GM12892 (cell line): Measurements from ENCODE around the gene TMEM63A.

Experiments
- DNase-seq: peaks from one replicate; pipeline ENCODE4 v3.0.0; 2011; ENCODE audit not compliant: insufficient read length
- FAIRE-seq: peaks from 2 replicates; lab custom pipeline; 2011; peaks lifted over from hg19 to GRCh38; lab: Jason Lieb, UNC
- POLR2A ChIP-seq: IDR thresholded peaks from 2 replicates; pipeline ENCODE4 v1.6.1; 2011; ENCODE audit warnings: low read depth, low read length, control low read depth
- POLR2AphosphoS5 ChIP-seq: IDR thresholded peaks from 2 replicates; pipeline ENCODE4 v1.6.1; 2011; ENCODE audit warnings: low read depth, low read length, control low read depth
- TAF1 ChIP-seq: IDR thresholded peaks from 2 replicates; pipeline ENCODE4 v1.6.1; 2011; ENCODE audit warnings: low read depth, mild to moderate bottlenecking, control low read depth, low read length, borderline replicate concordance

The TMEM63A gene

DNA sequence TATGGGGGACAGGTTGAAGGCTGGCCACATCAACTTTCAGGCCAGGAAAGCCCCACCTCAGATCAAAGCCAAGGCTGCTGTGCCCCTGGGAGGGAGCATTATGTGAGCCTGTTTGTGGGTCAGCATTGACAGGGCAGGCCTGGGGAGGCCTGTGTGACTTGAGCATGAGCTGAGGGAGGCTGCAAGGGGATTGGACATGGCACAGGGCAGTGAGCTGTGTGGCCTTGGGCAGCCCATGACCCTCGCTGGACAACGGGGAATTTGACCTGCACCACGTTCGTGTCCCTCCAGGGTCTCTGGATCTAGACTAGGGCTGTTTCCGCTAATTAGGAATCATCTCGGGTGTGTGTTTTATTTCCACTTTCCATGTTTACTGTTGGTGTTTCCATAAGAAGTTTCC, 24.3 kb upstream of the TMEM63A start:
- FAIRE-seq (no peak), DNase-seq (no peak)
- TF ChIP-seq TAF1: no peak
- TF ChIP-seq POLR2A: no peak
- no peak for TF ChIP-seq POLR2AphosphoS5

DNA sequence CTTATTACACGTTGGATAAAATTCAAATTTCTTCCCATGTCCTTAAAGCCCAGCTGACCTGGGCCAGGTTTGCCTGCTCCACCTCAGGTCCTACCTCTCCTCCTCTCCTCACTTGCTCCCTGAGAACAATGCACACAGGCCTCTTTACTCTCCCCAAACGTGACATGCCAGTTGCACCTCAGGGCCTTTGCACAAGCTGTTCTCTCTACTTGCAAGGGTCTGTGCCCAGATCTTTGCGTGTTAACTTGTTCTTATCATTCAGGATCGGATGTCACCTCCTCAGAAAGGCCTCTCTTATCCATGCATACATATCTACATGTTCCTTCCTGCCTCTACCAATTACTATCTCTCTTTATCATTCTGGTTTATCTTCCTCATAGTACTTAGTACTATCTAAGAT, 21.4 kb upstream of the TMEM63A start:
- FAIRE-seq (no peak), DNase-seq (no peak)
- TF ChIP-seq TAF1 (no peak), POLR2AphosphoS5 (no peak), POLR2A (no peak)

DNA sequence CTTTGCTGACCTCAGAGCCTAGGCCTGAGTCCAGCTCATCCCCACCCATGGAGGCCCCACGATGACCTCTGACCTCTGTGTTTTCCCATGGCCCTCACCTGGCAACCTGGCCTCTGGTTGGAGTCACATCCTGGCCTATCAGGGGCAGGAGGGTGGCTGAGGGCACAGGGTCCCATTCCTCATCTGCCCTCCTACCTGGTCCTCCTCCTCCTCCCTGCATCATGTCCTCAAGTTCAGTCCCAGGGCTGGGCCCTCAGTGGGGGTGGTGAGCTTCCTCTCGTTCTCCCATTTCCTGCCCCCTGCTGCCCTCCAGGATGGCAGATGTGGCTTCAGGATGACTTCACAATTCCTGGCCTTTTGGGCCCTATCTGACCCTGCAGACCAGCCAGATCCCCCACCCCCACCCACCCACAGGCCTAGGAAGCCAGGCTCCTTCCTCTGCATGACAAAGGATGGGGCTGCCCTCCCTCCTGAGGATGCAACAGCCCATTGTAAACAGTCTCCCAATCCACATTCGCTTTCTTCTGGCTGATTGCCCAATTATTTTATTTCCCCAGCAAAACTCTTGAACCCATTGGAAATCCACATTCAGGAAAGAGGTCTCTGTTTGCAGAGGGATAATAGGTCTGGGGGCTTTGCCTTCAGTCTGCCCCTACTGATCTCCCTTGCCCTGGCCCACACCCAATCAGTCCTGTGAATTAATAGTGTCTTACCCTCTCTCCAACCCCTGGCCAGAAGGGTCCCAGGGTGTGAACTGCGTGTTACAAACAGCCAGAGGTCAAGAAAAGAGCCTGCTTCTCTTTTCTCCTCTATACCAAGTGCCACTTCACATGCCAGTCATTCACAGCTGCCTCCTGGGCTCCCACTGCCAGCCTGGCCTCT, 17.1 kb upstream of the TMEM63A start:
- DNase-seq (no peak), FAIRE-seq (no peak)
- TF ChIP-seq TAF1 (no peak), POLR2A (no peak), POLR2AphosphoS5 (no peak)

DNA sequence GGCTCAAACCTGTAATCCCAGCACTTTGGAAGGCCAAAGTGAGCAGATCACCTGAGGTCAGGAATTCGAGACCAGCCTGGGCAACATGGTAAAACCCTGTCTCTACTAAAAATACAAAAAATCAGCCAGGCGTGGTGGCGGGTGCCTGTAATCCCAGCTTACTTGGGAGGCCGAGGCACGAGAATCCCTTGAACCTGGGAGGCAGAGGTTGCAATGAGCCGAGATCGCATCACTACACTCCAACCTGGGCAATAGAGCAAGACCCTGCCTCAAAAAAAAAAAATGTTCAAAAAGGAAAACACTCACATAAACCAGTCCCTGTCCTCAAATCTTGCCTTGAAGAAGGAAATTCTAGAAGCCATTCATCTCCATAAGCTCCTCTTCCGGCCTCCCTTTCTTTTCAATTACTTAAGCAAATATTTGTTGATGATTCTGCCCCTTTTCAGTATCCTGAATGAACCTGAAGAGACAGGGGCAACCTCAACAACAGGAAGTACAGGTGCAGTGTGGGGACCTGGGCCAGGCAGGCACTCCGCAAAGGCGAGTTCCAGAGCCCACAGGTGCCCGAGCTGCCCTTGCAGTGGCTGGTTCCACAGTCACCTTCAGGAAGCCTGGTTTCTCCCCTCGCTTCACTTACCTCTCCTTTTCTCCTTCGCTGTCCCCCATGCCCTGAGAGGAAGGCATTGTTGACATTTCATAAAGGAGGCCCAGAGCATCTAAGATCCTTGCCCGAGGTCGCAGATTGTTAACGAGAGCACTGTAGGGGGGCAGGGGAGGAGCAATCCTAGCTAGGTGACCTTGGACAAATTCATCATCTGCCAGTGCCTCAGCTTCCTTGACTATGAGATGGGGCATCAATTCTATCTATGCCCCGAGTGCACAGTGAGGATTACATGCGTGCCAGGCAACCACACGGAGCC, 15.7 kb upstream of the TMEM63A start:
- FAIRE-seq (no peak), DNase-seq (no peak)
- TF ChIP-seq POLR2A: no peak
- TF ChIP-seq POLR2AphosphoS5: no peak
- no peak for TF ChIP-seq TAF1

DNA sequence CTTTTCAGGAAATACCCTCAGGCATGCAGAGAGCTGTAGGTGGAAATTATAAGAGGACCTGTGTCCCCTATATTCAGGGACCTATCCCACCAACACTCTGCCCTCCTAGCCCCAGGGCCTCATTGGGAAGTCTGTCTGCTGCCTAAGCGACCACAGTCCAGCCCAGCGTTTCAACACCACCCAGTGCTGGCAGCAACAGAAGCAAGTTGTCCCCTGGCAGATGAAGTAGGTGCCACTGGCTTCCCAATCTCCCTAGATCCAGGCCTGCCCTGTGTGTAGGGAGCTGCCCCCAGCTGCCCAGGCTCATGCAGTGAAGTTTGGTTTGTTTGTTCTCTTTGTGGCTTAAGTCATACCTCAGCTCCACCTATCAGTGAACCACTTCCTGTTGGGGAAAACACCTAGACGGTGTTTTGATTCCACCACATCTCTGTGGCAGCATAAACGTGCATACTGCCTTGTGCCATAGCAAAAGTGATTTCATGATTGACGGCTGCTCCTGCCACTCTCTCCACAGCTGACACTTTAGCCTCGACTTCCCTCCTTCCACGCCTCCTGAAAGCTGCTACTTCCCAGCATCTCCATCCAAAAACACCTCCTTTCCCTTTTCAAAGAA, 14.9 kb upstream of the TMEM63A start:
- peak; percentile 94 for FAIRE-seq
- TF ChIP-seq POLR2AphosphoS5: no peak
- no peak for TF ChIP-seq POLR2A
- no peak for TF ChIP-seq TAF1
- peak; percentile 84 for DNase-seq

DNA sequence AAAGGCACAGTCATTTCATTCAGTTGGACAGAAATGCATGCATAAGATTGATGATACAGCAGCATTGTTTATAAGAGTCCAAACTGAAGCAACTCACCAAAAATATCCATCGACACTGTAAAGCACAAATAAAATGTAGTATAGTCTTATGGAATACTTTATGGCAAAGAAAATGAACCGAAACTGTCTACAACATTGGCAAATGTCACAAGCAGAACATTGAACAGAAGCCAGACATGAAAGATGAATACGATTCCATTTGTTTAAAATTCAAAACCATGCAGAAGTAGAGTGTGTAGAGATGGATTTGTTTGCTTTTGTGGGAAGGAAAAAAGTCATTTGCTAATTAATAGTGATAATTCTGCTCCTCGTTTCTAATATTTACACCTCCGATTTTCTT, 14.3 kb upstream of the TMEM63A start:
- DNase-seq (no peak), FAIRE-seq (no peak)
- TF ChIP-seq POLR2A (no peak), POLR2AphosphoS5 (no peak), TAF1 (no peak)

DNA sequence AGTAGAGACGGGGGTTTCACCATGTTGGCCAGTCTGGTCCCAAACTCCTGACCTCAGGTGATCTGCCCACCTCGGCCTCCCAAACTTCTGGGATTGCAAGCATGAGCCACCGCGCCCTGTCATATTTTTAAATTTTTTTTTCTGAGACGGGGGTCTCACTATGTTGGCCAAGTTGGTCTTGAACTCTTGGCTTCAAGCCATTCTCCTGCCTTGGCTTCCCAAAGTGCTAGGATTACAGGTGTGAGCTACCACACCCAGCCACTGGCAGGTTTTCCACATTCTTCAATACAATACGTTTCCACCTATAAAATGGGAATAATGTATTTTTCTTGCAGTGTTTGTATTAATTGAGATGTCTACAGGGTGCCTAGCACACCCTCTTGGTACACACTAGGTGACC, 10.1 kb upstream of the TMEM63A start:
- FAIRE-seq (no peak), DNase-seq (no peak)
- TF ChIP-seq TAF1 (no peak), POLR2A (no peak), POLR2AphosphoS5 (no peak)

DNA sequence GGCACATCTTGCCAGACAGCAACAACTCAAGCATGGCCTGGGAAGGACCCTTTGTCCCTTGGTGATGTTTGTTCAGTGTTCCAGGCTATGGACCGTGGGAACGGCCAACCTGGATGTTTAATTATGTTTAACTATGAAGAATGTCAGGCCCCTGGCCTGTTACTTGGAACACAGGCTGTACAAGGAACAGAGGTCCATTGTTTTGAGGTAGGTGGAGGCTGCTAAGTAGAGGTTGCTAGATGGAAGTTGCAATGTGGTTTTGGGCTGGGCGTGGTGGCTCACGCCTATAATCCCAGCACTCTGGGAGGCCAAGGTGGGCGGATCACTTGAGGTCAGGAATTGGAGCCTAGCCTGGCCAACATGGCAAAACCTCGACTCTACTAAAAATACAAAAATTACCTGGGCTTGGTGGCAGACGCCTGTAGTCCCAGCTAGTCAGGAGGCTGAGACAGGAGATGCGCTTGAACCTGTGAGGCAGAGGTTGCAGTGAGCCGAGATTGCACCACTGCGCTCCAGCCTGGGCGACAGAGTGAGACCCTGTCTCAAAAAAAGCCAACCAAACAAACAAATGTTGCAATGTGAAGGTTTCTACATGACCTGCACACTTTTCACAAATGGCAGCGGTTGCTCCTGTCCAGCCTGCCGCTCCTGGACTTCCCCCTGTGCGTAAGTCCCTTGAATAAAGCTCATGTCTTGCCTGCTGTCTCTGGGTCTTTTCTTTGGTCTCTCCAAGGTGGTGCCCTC, 9.2 kb upstream of the TMEM63A start:
- FAIRE-seq (no peak), DNase-seq (no peak)
- TF ChIP-seq TAF1 (no peak), POLR2A (no peak), POLR2AphosphoS5 (no peak)

DNA sequence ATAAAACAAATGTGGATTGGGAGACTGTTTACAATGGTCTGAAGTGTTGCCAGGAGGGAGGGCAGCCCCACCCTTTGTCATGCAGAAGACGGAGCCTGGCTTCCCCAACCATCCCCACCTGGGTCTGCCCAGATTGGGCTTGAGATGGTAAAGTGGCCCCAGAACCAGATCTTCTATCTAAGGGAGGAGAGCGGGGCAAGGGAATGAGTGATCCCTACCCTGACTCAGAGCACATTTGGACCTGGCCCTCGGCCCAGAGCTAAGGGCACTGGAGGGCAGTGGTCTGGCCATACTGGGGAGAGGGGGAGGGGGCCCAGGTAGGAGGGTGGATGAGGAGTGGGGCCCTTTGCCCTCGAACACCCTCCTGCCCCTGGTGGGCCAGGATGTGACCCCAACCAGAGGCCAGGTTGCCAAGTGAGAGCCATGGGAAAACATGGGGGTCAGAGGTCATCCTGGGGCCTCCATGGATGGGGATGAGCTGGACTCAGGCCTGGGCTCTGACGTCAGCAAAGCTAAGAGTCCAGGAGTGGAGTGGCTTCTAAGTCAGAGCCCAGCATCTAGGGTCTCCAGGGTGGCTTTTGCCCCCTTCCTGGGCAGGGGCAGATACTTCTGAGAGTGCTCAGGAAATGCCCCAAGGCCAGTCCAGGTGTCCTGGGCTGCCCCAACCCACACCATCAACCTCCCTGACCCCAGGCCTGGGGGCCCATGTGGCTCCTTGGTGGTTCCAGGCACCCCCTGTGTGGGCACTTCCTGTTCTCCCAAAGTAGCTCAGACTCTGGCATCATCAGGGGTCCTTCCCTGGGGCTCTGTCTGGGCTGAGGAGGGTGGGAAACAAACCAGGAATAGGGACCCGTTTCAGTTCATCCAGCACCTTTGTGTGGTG, 8.4 kb upstream of the TMEM63A start:
- no peak for DNase-seq
- no peak for TF ChIP-seq POLR2A
- TF ChIP-seq POLR2AphosphoS5: no peak
- TF ChIP-seq TAF1: no peak
- no peak for FAIRE-seq

DNA sequence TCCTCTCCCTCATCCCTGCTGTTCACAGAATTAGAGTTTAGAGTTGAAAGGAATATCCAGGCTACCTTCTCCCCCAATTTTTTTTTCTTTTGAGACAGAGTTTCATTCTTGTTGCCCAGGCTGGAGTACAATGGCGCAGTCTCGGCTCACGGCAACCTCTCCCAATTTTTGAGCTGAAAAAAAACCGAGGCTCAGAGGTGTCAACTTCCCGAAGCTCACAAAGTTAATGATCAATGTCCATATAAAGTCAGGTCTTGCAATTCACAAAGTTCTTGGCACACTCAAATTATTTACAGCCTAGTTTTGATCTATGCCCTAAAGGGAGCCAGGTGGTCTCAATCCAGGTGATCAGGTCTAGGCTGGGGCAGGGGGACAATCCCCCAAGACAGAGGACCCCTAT, 7.6 kb upstream of the TMEM63A start:
- TF ChIP-seq TAF1 (no peak), POLR2A (no peak), POLR2AphosphoS5 (no peak)
- DNase-seq: no peak
- no peak for FAIRE-seq
